HG03135 (cell line): ENCODE measurements around the gene COL7A1.
"Not testable (repeated sequence)": the region's sequence is repeated elsewhere in the genome, so short reads cannot be mapped to it uniquely, and the experiment has no call there.

Source experiments
- ATAC-seq: cut with Tn5 transposase; IDR thresholded peaks from one replicate; pipeline ENCODE4 v1.9.1; 2021; ENCODE audit warnings: mild to moderate bottlenecking, moderate library complexity; ENCODE audit not compliant: unreplicated experiment

Gene COL7A1

GRCh38 chr3:48546203-48546829 is 48.8 kb downstream of the COL7A1 start:
- no peak for ATAC-seq

GRCh38 chr3:48544141-48544540 is 51.0 kb downstream of the COL7A1 start:
- ATAC-seq, result no peak

- no peak for ATAC-seq
Measured at GRCh38 chr3:48543271-48543866, 51.8 kb downstream of the COL7A1 start.

- ATAC-seq, result no peak
Measured at GRCh38 chr3:48538451-48538850, 56.7 kb downstream of the COL7A1 start.

GRCh38 chr3:48536785-48537184 is 58.3 kb downstream of the COL7A1 start:
- no peak for ATAC-seq

- ATAC-seq, result no peak
Measured at GRCh38 chr3:48536116-48536515, 59.0 kb downstream of the COL7A1 start.

- no peak for ATAC-seq
Measured at GRCh38 chr3:48535578-48535977, 59.6 kb downstream of the COL7A1 start.

- no peak for ATAC-seq
Measured at GRCh38 chr3:48532977-48533337, 62.2 kb downstream of the COL7A1 start.

- ATAC-seq, result no peak
Measured at GRCh38 chr3:48532271-48532976, 62.7 kb downstream of the COL7A1 start.

GRCh38 chr3:48530701-48531100 is 64.4 kb downstream of the COL7A1 start:
- ATAC-seq, result not testable (repeated sequence)

- no peak for ATAC-seq
Measured at GRCh38 chr3:48528754-48529153, 66.4 kb downstream of the COL7A1 start.

- no peak for ATAC-seq
Measured at GRCh38 chr3:48528048-48528447, 67.1 kb downstream of the COL7A1 start.

GRCh38 chr3:48524970-48525369 is 70.2 kb downstream of the COL7A1 start:
- no peak for ATAC-seq

GRCh38 chr3:48521635-48522034 is 73.5 kb downstream of the COL7A1 start:
- no peak for ATAC-seq

GRCh38 chr3:48519277-48519643 is 75.9 kb downstream of the COL7A1 start:
- no peak for ATAC-seq

- no peak for ATAC-seq
Measured at GRCh38 chr3:48518638-48519276, 76.4 kb downstream of the COL7A1 start.

GRCh38 chr3:48518069-48518468 is 77.1 kb downstream of the COL7A1 start:
- ATAC-seq, result no peak

GRCh38 chr3:48516571-48516970 is 78.6 kb downstream of the COL7A1 start:
- ATAC-seq, result no peak

- no peak for ATAC-seq
Measured at GRCh38 chr3:48514431-48515227, 80.5 kb downstream of the COL7A1 start.
